WTC11 (cell line): Measurements from ENCODE around the gene BNC1. TPM values are rescaled to one million over a fixed set of nuclear protein-coding genes. Genes with fewer than 3 reads are reported as not detected.
A peak's percentile ranks its signal among the peaks of the same experiment; 100 is the strongest.

Experiments used
- ATAC-seq: fragments of 200-7000 bp; cut with Tn5 transposase; 2 replicates; pipeline ENCODE4 v1.10.0; 2021; ENCODE audit warnings: mild to moderate bottlenecking, moderate library complexity
- CTCF ChIA-PET: fragments of 300-600 bp; sonication (Branson Sonifier 250); formaldehyde crosslinking; loops from one replicate; lab custom pipeline; 2021; ENCODE audit warnings: antibody characterized with exemption; lab: Charles Lee
- POLR2A ChIA-PET: fragments of 350-600 bp; sonication (Branson Sonifier 250); formaldehyde crosslinking; loops from one replicate; lab custom pipeline; 2021; ENCODE audit warnings: antibody characterized with exemption; lab: Charles Lee
- DNase-seq: peaks from one replicate; pipeline ENCODE4 v3.0.0; 2021; ENCODE audit warnings: low spot score
- H3K27ac Mint-ChIP-seq: 2 replicates; pipeline ENCODE4 v1.8.0; 2021; ENCODE audit warnings: mixed read lengths
- H3K27me3 Mint-ChIP-seq: 2 replicates; pipeline ENCODE4 v1.8.0; 2021; ENCODE audit warnings: low read depth, mild to moderate bottlenecking, moderate library complexity, mixed read lengths
- H3K36me3 Mint-ChIP-seq: 2 replicates; pipeline ENCODE4 v1.8.0; 2021; ENCODE audit warnings: mixed read lengths
- H3K4me1 Mint-ChIP-seq: 2 replicates; pipeline ENCODE4 v1.8.0; 2022; ENCODE audit warnings: mixed read lengths
- H3K4me3 Mint-ChIP-seq: 2 replicates; pipeline ENCODE4 v1.8.0; 2021; ENCODE audit warnings: mild to moderate bottlenecking, moderate library complexity, mixed read lengths
- H3K9me3 Mint-ChIP-seq: 2 replicates; pipeline ENCODE4 v1.8.0; 2021; ENCODE audit warnings: mixed read lengths
- E2F1 ChIP-seq: sonication (generic); formaldehyde crosslinking; IDR thresholded peaks from 2 replicates; pipeline ENCODE4 v1.8.0; 2022; ENCODE audit warnings: mild to moderate bottlenecking, missing genetic modification reagents
- ERG ChIP-seq: fragments of 250-450 bp; sonication (Bioruptor Pico); IDR thresholded peaks from 2 replicates; pipeline ENCODE4 v1.8.0; 2021; ENCODE audit warnings: mild to moderate bottlenecking
- HMGA2 ChIP-seq: fragments of 250-450 bp; sonication (Bioruptor Pico); IDR thresholded peaks from 2 replicates; pipeline ENCODE4 v1.4.0; 2021; ENCODE audit warnings: mild to moderate bottlenecking, moderate library complexity
- NR1H2 ChIP-seq: sonication (generic); formaldehyde crosslinking; IDR thresholded peaks from 2 replicates; pipeline ENCODE4 v1.9.0; 2021; ENCODE audit warnings: mild to moderate bottlenecking, moderate library complexity, missing genetic modification reagents
- PREB ChIP-seq: sonication (generic); formaldehyde crosslinking; IDR thresholded peaks from 2 replicates; pipeline ENCODE4 v1.8.1; 2022; ENCODE audit warnings: mild to moderate bottlenecking, missing genetic modification reagents, moderate library complexity, borderline replicate concordance
- RORB ChIP-seq: fragments of 250-450 bp; sonication (Bioruptor Pico); IDR thresholded peaks from 2 replicates; pipeline ENCODE4 v1.9.0; 2021; ENCODE audit warnings: mild to moderate bottlenecking
- SMAD3 ChIP-seq: sonication (generic); formaldehyde crosslinking; IDR thresholded peaks from 2 replicates; pipeline ENCODE4 v1.8.0; 2022; ENCODE audit warnings: missing genetic modification reagents, mild to moderate bottlenecking, borderline replicate concordance
- TEAD1 ChIP-seq: sonication (generic); formaldehyde crosslinking; IDR thresholded peaks from 2 replicates; pipeline ENCODE4 v1.8.0; 2022; ENCODE audit warnings: mild to moderate bottlenecking, missing genetic modification reagents
- TEAD4 ChIP-seq: sonication (generic); formaldehyde crosslinking; IDR thresholded peaks from 2 replicates; pipeline ENCODE4 v1.8.0; 2022; ENCODE audit warnings: mild to moderate bottlenecking, missing genetic modification reagents
- ZNF219 ChIP-seq: sonication (generic); formaldehyde crosslinking; IDR thresholded peaks from 2 replicates; pipeline ENCODE4 v1.8.0; 2023; ENCODE audit warnings: missing genetic modification reagents, mild to moderate bottlenecking, borderline replicate concordance
- total RNA-seq: library from RNA; stranded (reverse); gene quantifications from 3 replicates; pipeline ENCODE4 v1.2.3, GENCODE V29; 2021
- TF ChIP-seq, protein P1 (sequence below): sonication (generic); formaldehyde crosslinking; IDR thresholded peaks from 2 replicates; pipeline ENCODE4 v1.8.1; 2023; ENCODE audit warnings: mild to moderate bottlenecking, missing genetic modification reagents
- TF ChIP-seq, protein P2 (sequence below): sonication (generic); formaldehyde crosslinking; conservative IDR thresholded peaks from 2 replicates; pipeline ENCODE4 v1.8.1; 2023; ENCODE audit warnings: mild to moderate bottlenecking, low read depth, missing genetic modification reagents, moderate library complexity
- TF ChIP-seq, protein P3 (sequence below): sonication (generic); formaldehyde crosslinking; IDR thresholded peaks from 2 replicates; pipeline ENCODE4 v1.8.1; 2023; ENCODE audit warnings: mild to moderate bottlenecking, missing genetic modification reagents, borderline replicate concordance
- TF ChIP-seq, protein P4 (sequence below): fragments of 250-450 bp; sonication (Bioruptor Pico); IDR thresholded peaks from 2 replicates; pipeline ENCODE4 v2.1.2; 2022; ENCODE audit warnings: mild to moderate bottlenecking, moderate library complexity
- TF ChIP-seq, protein P5 (sequence below): sonication (generic); formaldehyde crosslinking; IDR thresholded peaks from 2 replicates; pipeline ENCODE4 v1.8.0; 2022; ENCODE audit warnings: mild to moderate bottlenecking, missing genetic modification reagents

Gene BNC1
- total RNA-seq, 1 experiment from 2014 or later = 0.11 TPM

- DNase-seq (peak; percentile 21), ATAC-seq (peak; percentile 25)
- Mint-ChIP-seq H3K27me3 (peaks cover 76% of the 10 kb centered on the region), H3K4me3 (peak overlapping the region; percentile 82), H3K4me1 (peaks cover 8% of the 10 kb centered on the region; the same call in 1 of the 2 replicates), H3K36me3 (no peaks in the 10 kb centered on the region), H3K27ac (no peak overlapping the region), H3K9me3 (no peaks in the 10 kb centered on the region)
- ChIA-PET CTCF (interaction anchor here (0.7 to 1.2 kb wide), 2 partner anchors 14 to 98 kb away, joined by 3 read pairs; no protein-coding TSS in a partner anchor), POLR2A (no interaction called here)
- TF ChIP-seq TEAD1 (CRISPR knock-in tag) (no peak), TEAD4 (CRISPR knock-in tag) (no peak), E2F1 (CRISPR knock-in tag) (no peak), SMAD3 (CRISPR knock-in tag) (no peak), RORB (CRISPR knock-in tag) (no peak), NR1H2 (CRISPR knock-in tag) (no peak), HMGA2 (CRISPR knock-in tag) (no peak), ERG (CRISPR knock-in tag) (no peak), PREB (CRISPR knock-in tag) (no peak), ZNF219 (CRISPR knock-in tag) (no peak)
- TF ChIP-seq, protein P1, sequence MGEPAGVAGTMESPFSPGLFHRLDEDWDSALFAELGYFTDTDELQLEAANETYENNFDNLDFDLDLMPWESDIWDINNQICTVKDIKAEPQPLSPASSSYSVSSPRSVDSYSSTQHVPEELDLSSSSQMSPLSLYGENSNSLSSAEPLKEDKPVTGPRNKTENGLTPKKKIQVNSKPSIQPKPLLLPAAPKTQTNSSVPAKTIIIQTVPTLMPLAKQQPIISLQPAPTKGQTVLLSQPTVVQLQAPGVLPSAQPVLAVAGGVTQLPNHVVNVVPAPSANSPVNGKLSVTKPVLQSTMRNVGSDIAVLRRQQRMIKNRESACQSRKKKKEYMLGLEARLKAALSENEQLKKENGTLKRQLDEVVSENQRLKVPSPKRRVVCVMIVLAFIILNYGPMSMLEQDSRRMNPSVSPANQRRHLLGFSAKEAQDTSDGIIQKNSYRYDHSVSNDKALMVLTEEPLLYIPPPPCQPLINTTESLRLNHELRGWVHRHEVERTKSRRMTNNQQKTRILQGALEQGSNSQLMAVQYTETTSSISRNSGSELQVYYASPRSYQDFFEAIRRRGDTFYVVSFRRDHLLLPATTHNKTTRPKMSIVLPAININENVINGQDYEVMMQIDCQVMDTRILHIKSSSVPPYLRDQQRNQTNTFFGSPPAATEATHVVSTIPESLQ (CRISPR knock-in tag) = no peak
- TF ChIP-seq, protein P2, sequence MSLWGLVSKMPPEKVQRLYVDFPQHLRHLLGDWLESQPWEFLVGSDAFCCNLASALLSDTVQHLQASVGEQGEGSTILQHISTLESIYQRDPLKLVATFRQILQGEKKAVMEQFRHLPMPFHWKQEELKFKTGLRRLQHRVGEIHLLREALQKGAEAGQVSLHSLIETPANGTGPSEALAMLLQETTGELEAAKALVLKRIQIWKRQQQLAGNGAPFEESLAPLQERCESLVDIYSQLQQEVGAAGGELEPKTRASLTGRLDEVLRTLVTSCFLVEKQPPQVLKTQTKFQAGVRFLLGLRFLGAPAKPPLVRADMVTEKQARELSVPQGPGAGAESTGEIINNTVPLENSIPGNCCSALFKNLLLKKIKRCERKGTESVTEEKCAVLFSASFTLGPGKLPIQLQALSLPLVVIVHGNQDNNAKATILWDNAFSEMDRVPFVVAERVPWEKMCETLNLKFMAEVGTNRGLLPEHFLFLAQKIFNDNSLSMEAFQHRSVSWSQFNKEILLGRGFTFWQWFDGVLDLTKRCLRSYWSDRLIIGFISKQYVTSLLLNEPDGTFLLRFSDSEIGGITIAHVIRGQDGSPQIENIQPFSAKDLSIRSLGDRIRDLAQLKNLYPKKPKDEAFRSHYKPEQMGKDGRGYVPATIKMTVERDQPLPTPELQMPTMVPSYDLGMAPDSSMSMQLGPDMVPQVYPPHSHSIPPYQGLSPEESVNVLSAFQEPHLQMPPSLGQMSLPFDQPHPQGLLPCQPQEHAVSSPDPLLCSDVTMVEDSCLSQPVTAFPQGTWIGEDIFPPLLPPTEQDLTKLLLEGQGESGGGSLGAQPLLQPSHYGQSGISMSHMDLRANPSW (CRISPR knock-in tag) = no peak
- TF ChIP-seq, protein P3, sequence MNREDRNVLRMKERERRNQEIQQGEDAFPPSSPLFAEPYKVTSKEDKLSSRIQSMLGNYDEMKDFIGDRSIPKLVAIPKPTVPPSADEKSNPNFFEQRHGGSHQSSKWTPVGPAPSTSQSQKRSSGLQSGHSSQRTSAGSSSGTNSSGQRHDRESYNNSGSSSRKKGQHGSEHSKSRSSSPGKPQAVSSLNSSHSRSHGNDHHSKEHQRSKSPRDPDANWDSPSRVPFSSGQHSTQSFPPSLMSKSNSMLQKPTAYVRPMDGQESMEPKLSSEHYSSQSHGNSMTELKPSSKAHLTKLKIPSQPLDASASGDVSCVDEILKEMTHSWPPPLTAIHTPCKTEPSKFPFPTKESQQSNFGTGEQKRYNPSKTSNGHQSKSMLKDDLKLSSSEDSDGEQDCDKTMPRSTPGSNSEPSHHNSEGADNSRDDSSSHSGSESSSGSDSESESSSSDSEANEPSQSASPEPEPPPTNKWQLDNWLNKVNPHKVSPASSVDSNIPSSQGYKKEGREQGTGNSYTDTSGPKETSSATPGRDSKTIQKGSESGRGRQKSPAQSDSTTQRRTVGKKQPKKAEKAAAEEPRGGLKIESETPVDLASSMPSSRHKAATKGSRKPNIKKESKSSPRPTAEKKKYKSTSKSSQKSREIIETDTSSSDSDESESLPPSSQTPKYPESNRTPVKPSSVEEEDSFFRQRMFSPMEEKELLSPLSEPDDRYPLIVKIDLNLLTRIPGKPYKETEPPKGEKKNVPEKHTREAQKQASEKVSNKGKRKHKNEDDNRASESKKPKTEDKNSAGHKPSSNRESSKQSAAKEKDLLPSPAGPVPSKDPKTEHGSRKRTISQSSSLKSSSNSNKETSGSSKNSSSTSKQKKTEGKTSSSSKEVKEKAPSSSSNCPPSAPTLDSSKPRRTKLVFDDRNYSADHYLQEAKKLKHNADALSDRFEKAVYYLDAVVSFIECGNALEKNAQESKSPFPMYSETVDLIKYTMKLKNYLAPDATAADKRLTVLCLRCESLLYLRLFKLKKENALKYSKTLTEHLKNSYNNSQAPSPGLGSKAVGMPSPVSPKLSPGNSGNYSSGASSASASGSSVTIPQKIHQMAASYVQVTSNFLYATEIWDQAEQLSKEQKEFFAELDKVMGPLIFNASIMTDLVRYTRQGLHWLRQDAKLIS (CRISPR knock-in tag) = no peak
- TF ChIP-seq, protein P4, sequence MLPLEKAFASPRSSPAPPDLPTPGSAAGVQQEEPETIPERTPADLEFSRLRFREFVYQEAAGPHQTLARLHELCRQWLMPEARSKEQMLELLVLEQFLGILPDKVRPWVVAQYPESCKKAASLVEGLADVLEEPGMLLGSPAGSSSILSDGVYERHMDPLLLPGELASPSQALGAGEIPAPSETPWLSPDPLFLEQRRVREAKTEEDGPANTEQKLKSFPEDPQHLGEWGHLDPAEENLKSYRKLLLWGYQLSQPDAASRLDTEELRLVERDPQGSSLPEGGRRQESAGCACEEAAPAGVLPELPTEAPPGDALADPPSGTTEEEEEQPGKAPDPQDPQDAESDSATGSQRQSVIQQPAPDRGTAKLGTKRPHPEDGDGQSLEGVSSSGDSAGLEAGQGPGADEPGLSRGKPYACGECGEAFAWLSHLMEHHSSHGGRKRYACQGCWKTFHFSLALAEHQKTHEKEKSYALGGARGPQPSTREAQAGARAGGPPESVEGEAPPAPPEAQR = no peak
- TF ChIP-seq, protein P5, sequence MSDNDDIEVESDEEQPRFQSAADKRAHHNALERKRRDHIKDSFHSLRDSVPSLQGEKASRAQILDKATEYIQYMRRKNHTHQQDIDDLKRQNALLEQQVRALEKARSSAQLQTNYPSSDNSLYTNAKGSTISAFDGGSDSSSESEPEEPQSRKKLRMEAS (CRISPR knock-in tag) = no peak
Measured at GRCh38 chr15:83282776-83283137, 1.7 kb downstream of the BNC1 start.
